DLD1 (cell line): ENCODE results near the gene NDUFA5.
"Not testable (repeated sequence)": the region's sequence is repeated elsewhere in the genome, so short reads cannot be mapped to it uniquely, and the experiment has no call there.

Experiments used
- in situ Hi-C: cut with HindIII; loops from 2 replicates; pipeline ENCODE4 v1.10.0; 2017; ENCODE audit warnings: low sequenced_read_pairs

Gene NDUFA5

GRCh38 chr7:123558289-123558874, 764 bp upstream of the NDUFA5 start:
- in situ Hi-C loops, result no loop called here

- in situ Hi-C loops, result no loop called here
Observed at GRCh38 chr7:123557016-123557397, 611 bp downstream of the NDUFA5 start.

DNA sequence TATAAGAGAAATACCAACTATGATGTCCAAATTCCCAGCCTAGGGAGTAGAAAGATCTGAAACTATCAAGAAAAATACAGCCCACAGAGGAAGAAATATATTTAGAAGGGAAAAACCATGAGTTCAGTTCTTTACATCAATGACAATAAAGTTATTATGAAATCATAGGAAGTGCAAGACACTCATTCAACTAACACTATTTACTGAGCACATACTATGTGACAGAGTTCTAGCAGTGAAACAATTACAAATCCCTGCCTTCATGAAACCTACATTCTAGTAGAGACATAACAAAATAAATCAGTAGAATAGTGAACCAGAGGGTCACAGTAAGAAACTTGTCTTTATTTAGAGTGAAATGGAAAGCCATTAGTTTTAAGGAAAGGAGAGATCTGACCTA, 2.1 kb downstream of the NDUFA5 start:
- in situ Hi-C loops, result no loop called here

DNA sequence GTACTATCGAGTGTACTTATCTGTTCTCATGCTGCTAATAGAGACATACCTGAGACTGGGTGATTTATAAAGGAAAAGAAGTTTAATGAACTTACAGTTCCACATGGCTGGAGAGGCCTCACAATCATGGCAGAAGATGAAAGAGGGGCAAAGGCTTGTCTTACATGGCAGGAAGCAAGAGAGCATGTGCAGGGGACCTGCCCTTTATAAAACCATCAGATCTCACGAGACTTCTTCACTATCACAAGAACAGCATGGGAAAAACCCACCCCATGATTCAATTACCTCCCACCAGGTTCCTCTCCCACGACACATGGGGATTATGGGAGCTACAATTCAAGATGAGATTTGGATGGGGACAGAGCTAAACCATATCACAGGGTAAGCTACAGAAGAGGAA, 4.5 kb downstream of the NDUFA5 start:
- in situ Hi-C loops, result no loop called here

DNA sequence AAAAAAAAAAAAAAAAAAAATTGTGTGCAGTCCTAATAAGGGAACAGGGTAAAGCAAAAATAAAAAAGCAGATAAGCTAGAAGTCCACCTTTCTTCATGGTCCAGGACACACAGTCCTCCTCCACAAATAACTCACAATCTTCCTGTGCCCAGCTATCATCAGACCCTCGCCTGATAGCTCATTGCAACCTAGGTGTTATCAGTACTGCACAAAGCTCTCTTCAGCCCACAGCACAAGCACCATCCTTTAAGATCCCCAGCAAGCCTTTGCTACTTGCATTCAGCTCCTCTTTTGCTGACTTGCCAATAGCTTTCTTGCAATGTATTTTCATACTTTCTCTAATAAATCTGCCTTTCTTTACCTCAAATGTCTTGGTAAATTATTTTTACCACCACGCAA, 5.0 kb downstream of the NDUFA5 start:
- in situ Hi-C loops, result no loop called here

- in situ Hi-C loops, result not testable (repeated sequence)
Observed at GRCh38 chr7:123552134-123552533, 5.5 kb downstream of the NDUFA5 start.

GRCh38 chr7:123548406-123548805, 9.2 kb downstream of the NDUFA5 start:
- in situ Hi-C loops, result no loop called here

- in situ Hi-C loops, result no loop called here
Observed at GRCh38 chr7:123539871-123540270, 17.7 kb downstream of the NDUFA5 start.

DNA sequence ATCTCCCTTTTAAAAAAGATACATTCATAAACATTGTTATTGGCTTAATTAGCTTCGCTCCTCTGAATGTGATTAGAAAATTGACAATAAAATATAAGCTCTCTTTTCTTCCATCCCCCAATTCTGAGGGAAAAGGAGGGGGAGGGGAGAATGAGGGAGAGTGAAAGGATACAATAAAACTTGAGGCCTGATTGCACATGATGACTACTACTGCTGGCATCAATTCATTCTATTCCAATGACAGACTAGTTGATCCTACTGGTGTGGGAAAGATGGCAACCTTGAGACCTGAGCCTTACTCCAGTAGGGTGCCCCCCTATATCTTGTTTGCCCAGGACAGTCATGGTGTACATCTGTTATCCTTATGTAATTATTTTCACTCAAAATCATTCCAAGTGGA, 18.7 kb downstream of the NDUFA5 start:
- in situ Hi-C loops, result no loop called here

- in situ Hi-C loops, result no loop called here
Observed at GRCh38 chr7:123538189-123538714, 19.4 kb downstream of the NDUFA5 start.

DNA sequence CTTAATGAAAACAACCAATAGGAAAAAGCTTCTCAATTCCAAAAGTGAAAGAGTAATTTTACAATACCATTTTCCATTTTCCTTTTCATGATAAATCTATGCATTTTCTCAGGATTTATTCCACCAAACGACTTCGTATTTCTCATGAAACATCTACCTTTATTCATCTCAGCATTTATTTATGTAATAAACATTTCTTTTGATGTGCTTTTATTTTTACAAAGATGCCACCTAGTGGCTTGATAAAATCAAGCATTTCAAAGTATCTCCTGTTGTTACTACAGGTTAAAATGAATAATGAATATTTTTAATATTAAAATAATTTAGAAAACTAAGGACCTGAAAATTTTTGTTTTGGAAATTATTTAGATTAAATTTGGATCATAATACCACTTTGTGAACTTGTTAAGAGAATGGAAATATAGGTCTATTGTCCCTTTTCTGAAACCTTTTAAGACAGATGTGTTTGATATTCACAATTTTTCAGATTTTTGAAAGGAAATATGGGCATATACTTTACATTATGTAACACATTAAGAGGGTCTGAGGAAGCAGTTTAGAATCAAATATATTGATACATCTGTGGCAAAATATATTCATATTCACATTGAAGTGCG, 20.5 kb downstream of the NDUFA5 start:
- in situ Hi-C loops, result no loop called here

- in situ Hi-C loops, result no loop called here
Observed at GRCh38 chr7:123535517-123535916, 22.1 kb downstream of the NDUFA5 start.

DNA sequence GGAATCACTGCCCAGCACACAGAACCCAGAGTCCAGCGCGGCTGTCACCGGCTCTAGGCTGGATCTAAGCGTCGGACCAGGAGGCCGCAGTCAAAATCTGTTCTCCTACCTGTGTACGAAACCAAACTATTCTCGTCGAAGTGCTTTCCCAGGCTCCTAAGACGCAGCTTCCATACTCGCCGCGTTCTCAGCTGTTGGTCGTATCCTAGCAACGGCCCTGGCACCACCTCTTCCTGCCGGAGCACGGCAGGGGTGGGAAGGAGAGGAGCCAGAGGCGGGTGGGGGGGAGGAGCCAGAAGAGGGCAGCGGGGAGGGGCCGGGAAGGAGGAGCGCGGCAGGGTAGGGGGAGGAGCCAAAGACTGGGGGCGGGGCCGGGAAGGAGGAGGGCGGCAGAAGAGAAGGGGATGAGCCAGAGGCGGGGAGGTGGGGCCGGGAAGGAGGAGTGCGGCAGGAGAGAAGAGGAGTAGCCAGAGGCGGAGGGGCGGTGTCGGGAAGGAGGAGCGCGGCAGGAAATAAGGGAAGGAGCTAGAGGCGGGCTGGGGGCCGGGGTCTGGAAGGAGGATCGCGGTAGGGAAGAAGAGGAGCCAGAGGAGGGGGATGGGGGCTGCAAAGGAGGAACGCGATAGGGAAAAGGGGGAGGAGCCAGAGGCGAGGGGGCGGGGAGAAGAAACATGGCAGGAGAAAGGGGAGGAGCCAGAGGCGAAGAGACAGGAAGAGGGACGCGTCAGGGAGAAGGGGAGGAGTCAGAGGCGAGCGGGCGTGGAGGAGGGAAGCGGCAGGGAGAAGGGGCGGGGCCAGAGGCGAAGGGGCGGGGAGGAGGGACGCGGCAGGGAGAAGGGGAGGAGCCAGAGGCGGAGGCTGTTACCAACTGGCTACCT, 23.0 kb downstream of the NDUFA5 start, which contains the start of gene IQUB:
IQUB (minus strand) TSS at position 213 of the 878 bp plus-strand sequence. CDS start 22,255 bp downstream, outside the sequence.
- in situ Hi-C loops, result no loop called here

DNA sequence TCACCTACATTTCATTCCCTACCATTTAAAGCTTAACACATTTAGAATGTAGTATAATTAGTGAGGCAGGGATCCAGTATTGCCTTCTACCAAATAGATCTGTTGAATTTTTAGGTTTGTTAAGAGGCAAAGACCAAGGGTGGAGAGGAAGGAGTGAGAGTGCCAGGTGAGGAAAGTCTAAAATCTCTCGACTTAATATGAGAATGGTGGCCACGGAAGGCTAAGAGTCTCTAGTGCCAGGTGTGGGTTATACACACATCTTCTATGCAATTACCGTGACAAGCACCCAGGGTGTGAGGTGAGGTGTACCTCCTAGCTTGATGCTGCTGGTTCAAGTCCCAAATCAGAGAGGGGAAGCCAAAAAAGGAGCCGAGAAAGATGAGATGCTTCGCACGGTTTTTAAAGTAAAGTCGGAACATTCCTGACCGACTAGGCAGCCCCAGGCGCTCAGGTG, 23.7 kb downstream of the NDUFA5 start:
- in situ Hi-C loops, result no loop called here

GRCh38 chr7:123533553-123533917, 24.1 kb downstream of the NDUFA5 start:
- in situ Hi-C loops, result no loop called here

GRCh38 chr7:123532788-123533552, 24.6 kb downstream of the NDUFA5 start:
- in situ Hi-C loops, result not testable (repeated sequence)

GRCh38 chr7:123532343-123532742, 25.3 kb downstream of the NDUFA5 start:
- in situ Hi-C loops, result not testable (repeated sequence)

DNA sequence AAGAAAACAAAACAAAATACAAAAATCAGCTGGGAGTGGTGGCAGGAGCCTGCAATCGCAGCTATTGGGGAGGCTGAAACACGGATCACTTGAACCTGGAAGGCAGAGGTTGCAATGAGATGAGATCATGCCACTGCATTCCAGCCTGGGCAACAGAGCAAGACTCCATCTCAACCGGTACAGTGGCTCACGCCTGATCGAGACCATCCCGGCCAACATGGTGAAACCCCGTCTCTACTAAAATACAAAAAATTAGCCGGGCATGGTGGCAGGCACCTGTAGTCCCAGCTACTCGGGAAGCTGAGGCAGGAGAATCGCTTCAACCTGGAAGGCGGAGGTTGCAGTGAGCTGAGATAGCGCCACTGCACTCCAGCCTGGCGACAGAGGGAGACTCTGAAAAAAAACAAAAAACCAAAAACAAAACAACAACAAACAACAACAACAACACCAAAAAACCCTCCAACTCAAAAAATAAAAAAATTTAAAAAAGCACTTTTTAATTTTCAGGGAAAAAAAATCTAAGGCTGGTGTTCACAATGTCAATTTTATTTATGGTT, 27.5 kb downstream of the NDUFA5 start:
- in situ Hi-C loops, result not testable (repeated sequence)

GRCh38 chr7:123528265-123528664, 29.4 kb downstream of the NDUFA5 start:
- in situ Hi-C loops, result no loop called here

DNA sequence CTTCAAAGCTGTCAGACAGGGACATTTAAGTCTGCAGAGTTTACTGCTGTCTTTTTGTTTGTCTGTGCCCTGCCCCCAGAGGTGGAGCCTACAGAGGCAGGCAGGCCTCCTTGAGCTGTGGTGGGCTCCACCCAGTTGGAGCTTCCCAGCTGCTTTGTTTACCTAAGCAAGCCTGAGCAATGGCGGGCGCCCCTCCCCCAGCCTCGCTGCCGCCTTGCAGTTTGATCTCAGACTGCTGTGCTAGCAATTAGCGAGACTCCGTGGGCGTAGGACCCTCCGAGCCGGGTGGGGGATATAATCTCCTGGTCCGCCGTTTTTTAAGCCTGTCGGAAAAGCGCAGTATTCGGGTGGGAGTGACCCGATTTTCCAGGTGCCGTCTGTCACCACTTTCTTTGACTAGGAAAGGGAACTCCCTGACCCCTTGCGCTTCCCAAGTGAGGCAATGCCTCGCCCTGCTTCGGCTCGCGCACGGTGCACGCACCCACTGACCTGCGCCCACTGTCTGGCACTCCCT, 29.8 kb downstream of the NDUFA5 start:
- in situ Hi-C loops, result not testable (repeated sequence)
